Measurements from ENCODE around the gene LRRC74B.
"Not testable (repeated sequence)": the region's sequence is repeated elsewhere in the genome, so short reads cannot be mapped to it uniquely, and the experiment has no call there.

The LRRC74B gene

DNA sequence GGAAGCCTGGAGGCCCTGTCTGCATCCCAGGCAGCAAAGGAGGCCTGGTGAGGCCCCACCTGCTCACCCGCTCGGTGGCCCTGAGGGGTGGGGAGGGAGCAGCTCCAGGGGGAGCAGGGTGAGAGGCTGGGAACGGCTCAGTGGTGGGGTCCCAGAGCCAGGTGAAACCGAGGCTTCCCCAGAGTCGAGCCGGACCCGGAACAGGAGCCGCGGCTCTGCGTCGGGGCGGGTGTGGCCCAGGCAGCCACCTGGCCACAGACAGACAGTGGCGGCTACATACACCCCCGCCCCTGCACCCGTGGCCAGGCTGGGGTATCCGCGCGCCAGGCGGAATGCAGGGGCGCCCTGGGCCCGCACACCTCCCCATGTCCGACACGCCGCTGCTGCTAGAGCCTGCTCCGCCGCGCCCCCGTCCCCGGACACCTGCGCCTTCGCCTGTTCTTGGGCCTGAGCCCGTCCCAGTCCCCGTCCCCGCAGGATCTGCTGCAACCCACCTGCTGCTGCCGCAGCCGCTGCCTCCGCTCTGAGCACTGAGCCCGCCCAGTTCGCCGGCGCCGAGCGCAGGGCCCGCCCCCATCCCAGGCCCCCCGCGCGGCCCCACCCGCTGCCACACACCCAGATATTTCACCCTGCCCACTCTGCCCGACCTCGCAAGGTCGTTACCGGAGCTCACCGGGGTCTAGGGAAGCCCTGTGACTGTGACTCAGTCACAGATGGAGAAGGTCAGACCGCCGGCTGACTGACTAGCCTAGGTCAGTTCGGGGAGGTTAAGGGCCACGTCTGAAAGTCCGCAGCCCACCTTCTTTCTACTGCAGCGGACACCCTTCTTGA is 13.5 kb upstream of the LRRC74B start, which contains the start of gene SLC7A4:
TSS of gene SLC7A4 (minus strand) at position 525 of the 831 bp plus-strand sequence. CDS start 749 bp downstream, outside the sequence.
- DNase-seq (ENCODE audit: low read depth): no peak

DNA sequence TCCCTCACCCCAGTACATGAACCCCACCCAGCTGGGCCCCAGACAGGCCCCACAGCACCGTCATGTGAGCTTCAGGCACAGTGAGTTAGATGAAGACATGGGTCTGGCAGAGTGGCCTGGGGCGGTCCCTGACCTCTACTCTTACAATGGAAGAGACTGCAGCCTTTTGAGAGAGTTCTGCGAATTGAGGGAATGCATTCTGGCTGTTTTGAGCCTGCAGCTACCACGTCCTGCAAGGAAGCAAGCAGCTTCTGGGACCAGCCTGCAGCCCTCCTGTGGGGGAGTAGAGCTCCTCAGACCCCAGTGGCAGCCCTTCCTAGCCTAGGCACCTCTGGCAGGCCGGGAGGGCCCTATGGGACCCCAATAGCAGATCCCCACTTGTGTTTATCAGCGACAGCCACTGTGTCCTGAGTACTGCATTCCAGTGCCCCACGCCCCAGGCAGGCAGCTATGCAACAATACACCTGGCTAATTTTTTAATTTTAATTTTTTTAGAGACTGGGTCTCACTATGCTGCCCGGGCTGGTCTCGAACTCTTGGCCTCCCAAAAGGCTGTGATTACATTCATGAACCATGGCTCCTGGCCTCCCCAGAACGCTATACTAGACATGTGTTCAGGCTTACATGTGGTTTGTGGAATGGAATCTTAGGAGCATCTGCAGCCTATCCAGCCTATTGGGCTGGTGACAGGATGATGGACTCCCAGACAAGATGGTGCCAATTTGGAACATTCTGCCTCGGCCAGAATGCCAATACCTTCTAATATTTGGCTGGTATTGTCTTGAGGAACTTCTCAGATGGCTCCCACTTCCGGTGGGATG is 12.7 kb upstream of the LRRC74B start:
- no peak for DNase-seq (ENCODE audit: low read depth)

DNA sequence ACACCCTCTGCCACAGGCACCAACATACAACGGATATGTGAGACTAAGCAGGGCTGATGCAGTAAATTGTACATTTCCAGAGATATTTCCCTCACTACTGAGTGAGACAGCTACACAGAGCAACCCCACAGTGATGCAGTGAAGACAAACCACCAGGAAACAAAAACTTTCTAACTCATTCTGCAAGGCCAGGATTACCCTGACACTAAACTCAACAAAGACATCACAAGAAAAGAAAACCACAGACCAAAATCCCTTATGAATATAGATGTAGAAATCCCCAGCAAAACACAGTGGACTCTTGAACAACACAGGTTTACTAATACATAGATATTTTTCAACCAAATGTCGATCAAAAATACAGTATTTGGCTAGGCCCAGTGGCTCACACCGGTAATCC is 11.9 kb upstream of the LRRC74B start:
- DNase-seq (ENCODE audit: low read depth): no peak

DNA sequence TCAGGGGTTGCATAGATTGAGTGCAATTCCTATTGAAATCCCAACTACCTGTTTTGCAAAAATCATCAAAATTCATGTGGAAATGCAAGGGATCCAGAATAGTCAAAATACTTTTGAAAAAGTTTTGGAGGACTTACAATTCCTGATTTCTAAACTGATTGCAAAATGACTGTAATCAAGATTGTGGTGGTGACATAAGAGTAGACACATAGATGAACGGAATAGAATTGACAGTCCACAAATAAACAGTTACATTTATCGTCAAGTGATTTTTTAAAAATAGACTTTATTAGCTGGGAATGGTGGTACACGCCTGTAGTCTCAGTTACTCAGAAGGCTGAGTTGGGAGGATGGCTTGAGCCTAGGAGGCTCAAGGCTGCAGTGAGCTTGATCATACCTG is 10.8 kb upstream of the LRRC74B start:
- DNase-seq (ENCODE audit: low read depth): no peak

DNA sequence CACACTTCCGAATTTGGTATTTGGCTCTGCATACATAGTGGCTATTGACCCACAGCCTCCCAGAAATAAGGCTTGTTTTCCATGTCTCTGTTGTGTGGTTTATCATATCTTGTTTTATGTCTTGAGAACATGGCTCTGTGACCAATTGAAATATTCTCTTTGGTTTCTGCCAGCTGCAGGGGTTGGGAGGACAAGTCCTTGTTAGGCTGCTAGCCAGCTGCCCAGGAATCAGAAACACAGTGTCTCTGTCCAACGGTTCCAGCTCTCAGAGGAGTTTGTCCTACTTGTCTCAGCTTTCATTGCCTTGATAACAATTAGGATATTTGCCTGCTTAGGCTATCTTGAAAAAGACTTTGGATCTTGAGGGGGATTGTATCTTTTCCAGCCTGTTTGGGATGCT is 7.3 kb upstream of the LRRC74B start:
- DNase-seq (ENCODE audit: low read depth): no peak

DNA sequence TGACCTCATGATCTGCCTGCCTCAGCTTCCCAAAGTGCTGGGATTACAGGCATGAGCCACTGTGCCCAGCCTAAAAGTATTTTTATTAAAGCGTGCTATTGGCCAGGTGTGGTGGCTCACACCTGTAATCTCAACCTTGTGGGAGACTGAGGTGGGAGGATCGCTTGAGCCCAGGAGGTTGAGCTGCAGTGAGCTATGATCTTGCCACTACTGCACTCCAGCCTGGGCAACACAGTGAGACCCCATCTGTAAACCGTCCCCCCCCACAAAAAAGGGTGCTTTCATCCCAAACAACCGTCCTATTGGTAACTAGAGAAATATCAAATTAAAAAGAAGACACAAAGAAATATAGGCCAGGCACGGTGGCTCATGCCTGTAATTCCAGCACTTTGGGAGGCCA is 6.6 kb upstream of the LRRC74B start:
- not testable (repeated sequence) for DNase-seq (ENCODE audit: low read depth)

DNA sequence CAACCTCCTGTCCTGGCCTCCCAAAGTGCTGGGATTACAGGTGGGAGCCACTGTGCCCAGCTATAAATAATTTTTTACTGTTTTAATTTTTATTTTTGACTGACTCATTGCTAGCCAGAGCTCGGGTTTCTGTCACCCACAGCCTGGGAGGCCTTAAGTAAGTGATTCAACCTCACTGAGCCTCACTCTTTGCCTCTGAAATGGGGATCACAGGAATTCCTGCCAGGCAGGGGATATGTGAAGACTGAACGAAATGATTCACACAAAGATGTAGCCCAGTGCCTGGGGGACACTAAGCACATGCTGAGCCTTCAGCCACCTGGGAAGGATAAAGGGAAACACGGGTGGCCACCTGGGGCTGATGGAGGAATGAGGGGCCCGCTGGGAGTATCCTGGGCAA is 3.8 kb upstream of the LRRC74B start:
- no peak for DNase-seq (ENCODE audit: low read depth)

DNA sequence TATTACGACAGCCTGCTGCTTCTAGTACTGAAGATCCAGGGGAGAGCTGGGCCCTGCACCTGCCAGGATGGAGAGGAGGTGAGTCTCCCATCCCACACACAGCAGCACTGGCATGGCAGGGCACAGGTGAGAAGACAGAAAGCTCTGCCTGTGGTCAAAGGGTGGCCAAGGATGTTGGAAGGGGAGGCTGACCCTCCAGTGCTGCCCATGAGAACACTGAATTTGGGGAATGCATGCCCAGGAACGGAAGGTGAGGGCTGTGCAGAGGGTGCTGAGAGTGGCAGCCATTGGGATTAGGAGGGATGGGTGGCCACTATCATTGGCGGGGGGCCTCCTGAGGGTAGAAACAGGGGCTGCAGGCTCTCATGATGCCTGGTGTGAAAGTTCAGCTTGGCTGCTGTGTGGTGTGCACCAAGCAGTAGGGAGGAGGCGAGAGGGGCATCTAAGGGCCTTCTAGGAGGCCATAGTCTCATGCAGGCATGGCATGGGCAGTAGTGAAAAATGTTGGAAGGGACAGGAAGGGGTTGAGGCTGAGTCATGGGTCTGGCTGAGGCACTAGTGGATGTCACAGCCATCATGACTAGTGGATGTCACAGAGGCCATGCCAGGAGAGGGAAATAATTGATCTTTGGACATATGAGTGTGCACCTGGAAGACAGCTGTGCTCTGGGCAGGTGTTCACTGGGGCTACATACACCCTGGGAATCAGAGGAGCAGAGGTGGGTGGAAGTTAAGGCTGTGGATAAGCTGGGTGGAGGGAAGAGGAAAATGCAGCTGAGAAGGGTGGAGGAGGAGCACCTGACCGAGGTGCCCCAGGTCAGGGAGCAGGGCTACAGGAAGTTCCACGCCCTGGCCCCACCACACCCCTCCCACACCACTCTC is 2.5 kb upstream of the LRRC74B start:
- no peak for DNase-seq (ENCODE audit: low read depth)

DNA sequence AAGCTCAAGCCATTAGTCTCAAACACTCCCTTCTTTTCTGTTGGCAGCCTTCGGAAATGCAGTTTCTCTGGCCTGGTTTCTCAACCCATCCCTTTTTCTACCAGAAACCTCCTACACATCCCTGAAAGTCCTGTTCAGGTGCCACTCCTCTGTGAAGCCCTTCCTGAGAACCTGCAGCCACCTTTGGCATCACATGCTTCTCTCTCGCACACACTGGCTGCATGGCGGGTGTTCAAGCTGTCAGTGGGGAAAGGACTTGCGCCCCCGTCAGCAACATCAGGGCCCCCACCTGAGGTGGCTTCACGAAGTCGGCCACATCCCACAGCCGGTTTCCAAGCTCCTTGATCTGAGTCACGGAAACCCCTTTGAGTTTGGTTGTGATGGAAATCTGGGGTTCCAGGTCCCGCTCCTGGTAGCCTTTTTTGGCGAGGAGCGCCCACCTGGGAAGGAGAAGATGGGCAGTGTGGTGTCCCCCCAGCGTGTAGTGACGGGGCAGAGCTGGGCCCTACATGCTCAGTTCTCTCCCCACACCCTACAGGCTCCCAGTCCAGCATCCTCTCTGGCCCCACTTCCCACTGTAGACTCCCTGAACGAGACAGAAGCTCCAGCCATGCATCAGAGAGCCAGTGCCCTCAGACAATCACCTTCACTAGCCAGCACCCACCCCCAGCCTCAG is 1.7 kb upstream of the LRRC74B start:
- DNase-seq (ENCODE audit: low read depth): no peak

DNA sequence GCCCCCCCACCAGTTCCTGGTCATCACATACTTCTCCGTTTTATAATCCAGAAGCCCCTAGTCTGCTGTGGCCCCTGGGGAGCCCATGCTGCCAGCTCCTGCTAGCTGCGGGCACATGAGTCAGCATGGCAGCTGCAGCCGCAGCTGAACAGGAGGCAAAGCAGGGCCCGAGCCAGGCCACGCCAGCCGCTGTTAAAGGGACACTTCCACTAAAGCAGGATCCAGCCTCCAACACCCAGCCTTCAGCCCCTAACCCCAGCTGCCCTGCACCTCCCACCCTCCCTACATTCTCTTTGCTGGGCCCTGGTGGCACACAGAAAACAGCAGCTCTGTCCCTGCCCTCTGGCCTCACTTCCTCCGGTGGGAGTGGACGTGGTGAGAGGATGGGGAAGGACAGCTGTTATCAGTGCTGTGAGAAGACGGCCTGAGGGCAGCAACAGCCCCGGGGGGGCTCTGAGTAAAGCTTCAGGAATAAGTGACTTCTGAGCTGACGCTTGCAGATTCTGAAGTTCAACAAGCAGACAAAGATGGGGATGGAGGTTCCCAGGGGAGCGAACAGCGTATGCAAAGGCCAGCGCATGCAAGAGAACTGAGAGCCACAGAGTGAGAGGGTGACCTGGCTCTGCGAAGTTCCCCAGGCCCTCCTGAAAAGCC is 688 bp upstream of the LRRC74B start:
- DNase-seq (ENCODE audit: low read depth): no peak

DNA sequence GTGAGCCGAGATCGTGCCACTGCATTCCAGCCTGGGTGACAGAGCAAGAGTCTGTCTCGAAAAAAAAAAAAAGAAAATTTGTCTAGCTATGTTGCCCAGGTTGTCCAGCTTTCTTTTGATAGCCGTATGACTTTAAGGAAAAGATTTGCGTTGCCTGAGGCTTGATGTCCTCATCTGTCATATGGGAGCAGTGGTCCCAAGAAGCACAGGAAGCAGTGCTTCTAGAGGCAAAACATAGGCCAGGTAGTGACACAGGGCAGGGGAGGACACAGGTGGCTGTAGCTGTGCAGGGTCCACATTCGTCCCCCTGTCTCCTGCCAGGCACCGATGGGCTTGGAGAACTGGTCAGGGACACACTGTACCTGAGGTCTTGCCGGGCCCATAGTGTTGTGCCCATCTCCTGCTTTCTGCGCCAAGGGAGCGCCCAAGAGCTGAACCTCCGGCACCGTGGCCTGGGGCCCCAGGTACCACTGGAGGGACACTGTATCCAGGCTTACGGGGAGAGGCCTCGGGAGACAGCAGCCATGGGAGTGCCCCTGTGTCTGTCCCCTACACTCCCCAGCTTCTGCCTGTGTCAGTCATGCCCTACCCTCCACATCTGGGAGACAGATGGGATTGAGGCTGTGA is 1.4 kb downstream of the LRRC74B start:
- DNase-seq (ENCODE audit: low read depth): no peak

DNA sequence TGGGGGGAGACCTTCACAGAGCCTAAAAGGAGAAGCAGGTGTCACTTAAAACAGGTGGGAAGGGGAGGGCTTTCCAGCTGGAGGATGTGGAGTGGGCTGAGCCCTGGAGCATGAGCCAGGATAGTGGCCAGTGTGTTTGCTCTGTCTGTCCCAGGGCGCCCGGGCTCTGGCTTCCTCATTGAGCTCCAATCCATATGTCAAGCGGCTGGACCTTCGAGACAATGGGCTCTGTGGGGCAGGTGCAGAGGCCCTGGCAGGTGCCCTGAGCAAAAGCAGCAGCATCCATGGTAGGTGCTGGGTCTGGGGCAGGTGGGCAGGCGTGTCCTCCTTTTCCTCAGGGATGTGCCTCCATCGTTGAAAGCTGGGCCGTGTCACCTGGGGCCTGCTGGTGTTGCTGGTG is 2.0 kb downstream of the LRRC74B start:
- no peak for DNase-seq (ENCODE audit: low read depth)

DNA sequence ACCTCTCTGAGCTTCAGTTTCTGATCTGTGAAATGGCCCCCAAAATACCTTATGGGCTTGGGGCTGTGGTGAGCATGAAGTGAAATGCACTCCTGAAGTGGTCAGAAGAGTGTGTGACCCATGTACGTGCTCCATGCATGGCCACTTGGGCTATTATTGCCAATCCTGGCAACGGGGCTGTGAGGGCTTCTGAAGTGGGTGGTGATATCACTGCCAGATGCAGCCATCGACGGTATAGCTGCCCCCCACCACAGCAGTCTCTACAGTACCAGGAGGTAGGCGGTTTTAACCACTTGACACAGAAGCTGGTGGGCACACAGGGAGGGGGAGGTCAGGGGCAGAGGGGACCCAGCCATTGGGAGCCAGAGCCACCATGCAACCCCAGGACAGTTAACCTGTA is 2.7 kb downstream of the LRRC74B start:
- not testable (repeated sequence) for DNase-seq (ENCODE audit: low read depth)

DNA sequence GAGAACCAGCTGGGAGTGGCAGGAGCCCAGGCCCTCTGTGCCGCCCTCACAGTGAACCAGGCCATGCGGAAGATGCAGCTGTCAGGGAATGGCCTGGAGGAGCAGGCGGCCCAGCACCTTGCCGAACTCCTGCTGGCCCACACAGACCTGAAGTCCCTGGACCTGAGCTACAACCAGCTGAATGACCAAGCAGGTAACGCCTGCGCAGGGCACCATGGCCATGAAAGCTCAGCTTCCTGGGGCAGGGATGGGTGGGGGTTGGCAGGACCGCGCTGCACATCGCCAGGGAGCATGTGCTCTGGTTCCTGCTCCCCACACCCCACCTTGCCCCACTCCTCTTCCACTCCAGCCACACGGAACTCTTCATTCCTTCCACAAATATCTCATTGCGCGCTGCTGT is 3.2 kb downstream of the LRRC74B start:
- not testable (repeated sequence) for DNase-seq (ENCODE audit: low read depth)

DNA sequence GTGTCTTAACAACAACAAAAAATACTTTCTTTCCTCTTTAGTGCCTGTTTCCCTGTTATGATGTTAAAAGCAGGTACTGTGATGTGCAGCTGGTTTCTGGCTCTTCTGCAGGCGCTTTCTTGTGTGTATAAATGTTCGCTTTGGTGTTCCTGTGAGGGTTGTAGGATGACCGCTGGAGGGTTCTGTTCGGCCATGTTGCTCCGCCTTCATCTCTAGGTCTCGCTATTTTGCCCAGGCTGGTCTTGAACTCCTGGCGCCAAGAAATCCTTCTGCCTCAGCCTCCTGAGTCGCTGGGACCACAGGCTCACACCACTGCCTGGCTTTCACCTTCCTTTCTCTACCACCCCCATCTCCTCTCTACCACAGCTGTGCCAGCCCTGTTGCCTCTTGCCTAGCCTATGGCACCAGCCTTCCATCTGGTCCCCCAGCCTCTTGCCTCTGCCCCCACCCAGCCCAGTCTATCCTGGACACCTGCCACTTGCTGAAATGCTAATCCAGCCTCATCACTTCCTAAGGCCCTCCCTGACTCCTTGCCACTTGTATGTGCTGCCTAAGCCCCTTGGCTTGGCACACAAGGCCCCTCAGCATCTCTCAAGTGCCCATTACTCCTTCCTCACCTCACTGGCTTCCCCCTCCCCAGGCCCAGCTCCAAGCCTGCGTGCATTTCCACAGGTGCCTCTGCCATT is 5.5 kb downstream of the LRRC74B start:
- DNase-seq (ENCODE audit: low read depth): no peak

DNA sequence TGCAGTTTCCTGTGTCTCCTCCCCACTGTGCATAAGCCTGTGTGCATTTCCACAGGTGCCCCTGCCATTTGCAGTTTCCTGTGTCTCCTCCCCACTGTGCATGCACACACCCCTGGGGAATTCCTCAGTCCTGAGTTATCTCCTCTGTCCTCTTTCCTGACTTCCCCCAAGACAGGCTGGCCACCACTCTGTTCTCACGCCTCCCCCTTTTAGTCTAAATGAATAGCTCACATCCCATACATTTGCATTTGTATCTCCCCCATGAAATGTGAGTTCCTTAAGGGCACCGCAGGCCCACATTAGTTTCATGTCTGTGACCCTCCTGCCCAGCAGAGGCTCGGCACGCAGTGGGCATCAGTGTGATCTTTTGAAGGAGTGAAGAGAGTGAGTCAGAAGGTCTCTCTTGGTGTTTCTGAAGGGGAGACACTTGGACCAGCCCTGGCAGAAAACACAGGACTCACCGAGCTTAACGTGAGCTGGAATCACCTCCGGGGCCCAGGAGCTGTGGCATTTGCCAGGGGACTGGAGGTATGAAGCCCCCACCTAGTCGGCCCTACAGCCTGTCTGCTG is 6.2 kb downstream of the LRRC74B start:
- DNase-seq (ENCODE audit: low read depth): no peak

DNA sequence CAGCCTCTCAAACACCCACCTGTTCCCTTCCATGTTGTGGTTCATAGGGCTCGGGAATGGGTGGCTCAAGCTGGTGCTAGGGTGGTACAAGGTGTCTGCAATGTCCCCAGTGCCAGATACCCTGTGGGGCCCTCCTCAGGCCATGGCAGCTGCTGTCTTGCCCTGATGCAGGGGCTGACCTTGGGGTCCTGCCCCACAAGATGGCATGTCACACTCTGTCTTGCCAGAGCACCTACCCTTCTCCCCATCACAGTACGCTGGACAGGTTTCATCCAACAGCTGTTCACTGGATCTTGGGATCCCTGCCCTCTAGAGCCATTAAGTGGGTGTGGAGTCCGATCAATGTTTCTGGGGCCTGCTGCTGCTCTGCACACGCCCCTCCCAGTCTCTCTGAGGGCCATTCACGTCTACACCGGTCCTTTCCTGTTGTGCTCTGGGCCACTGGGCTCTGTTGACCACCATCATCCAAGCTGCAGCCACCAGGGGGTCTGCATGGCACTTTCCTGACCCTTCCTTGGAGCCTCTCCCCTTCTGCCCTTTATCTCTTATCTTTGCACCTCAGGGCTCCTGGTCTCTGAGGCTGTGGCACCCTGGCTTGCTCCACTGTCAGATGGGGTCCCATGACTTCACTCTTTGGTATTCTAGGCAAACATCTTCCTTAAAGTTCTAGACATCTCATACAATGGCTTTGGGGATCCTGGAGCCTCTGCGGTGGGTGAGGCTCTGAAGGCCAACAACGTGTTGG is 7.1 kb downstream of the LRRC74B start:
- DNase-seq (ENCODE audit: low read depth): no peak

DNA sequence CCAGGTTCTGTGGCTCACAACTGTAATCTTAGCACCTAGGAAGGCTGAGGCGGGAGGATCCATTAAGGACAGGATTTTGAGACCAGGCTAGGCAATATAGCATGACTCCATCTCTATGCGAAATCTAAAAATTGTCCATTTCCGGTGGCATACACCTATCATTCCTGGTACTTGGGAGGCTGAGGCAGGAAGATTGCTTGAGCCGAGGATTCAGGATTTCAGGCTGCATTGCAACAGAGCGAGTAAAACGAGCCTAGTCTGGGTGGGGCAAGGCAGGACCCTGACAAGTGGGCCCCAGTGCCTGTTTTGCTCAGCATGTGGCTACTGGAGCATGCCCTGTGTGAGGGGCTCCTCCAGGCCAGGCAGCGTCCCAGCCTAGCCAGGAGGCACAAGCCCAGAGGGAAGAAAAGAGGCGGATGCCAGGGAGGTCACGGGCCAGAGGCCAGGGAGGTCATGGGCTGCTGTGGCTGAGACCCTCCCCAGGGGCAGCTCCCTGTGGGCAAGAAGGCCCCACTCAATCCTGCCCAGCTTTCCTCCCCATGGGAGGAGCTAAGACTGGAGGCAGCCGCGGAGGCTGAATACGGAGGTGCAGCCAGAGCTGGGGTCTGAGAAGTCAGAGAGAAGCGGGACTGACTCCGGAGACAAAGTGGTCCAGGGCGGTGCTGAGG is 8.4 kb downstream of the LRRC74B start:
- no peak for DNase-seq (ENCODE audit: low read depth)

Data from T-helper 22 cell (primary cell).